GM21390 (cell line): Measurements from ENCODE around the gene BCAS1.
"Not testable (repeated sequence)": the region's sequence is repeated elsewhere in the genome, so short reads cannot be mapped to it uniquely, and the experiment has no call there.

ENCODE experiments used
- ATAC-seq: cut with Tn5 transposase; IDR thresholded peaks from one replicate; pipeline ENCODE4 v1.9.1; 2021; ENCODE audit not compliant: unreplicated experiment

BCAS1 gene

GRCh38 chr20:53994088-53994487, 76.3 kb downstream of the BCAS1 start:
- ATAC-seq: no peak

GRCh38 chr20:53993310-53993709, 77.1 kb downstream of the BCAS1 start:
- no peak for ATAC-seq

GRCh38 chr20:53990768-53991450, 79.5 kb downstream of the BCAS1 start:
- no peak for ATAC-seq

GRCh38 chr20:53990003-53990402, 80.4 kb downstream of the BCAS1 start:
- no peak for ATAC-seq

- no peak for ATAC-seq
These were observed 81.0 kb downstream of the BCAS1 start for GRCh38 chr20:53989401-53989800.

GRCh38 chr20:53986037-53986650, 84.2 kb downstream of the BCAS1 start:
- ATAC-seq: no peak

GRCh38 chr20:53985150-53985518, 85.3 kb downstream of the BCAS1 start:
- ATAC-seq: no peak

GRCh38 chr20:53984356-53985149, 85.8 kb downstream of the BCAS1 start:
- no peak for ATAC-seq

- no peak for ATAC-seq
These were observed 87.0 kb downstream of the BCAS1 start for GRCh38 chr20:53983401-53983800.

- no peak for ATAC-seq
These were observed 87.8 kb downstream of the BCAS1 start for GRCh38 chr20:53982624-53983023.

- ATAC-seq: no peak
These were observed 88.5 kb downstream of the BCAS1 start for GRCh38 chr20:53981752-53982437.

- no peak for ATAC-seq
These were observed 89.3 kb downstream of the BCAS1 start for GRCh38 chr20:53981130-53981529.

- ATAC-seq: no peak
These were observed 90.3 kb downstream of the BCAS1 start for GRCh38 chr20:53980031-53980465.

- ATAC-seq: no peak
These were observed 91.9 kb downstream of the BCAS1 start for GRCh38 chr20:53978497-53978896.

GRCh38 chr20:53977391-53977790, 93.0 kb downstream of the BCAS1 start:
- no peak for ATAC-seq

GRCh38 chr20:53975761-53976160, 94.6 kb downstream of the BCAS1 start:
- no peak for ATAC-seq

- ATAC-seq: no peak
These were observed 95.4 kb downstream of the BCAS1 start for GRCh38 chr20:53974785-53975555.

GRCh38 chr20:53973882-53974281, 96.5 kb downstream of the BCAS1 start:
- ATAC-seq: not testable (repeated sequence)

- no peak for ATAC-seq
These were observed 98.2 kb downstream of the BCAS1 start for GRCh38 chr20:53972179-53972578.

- no peak for ATAC-seq
These were observed 99.2 kb downstream of the BCAS1 start for GRCh38 chr20:53971096-53971683.
